ENCODE results near the gene APP.

Gene APP

GRCh38 chr21:26179501-26179900 is 8.9 kb upstream of the APP start:
- Histone ChIP-seq H3K4me1 (ENCODE audit: control insufficient read depth, low read depth, low read length) (peaks cover 9% of the 10 kb centered on the region), H3K9me3 (ENCODE audit: control insufficient read depth, low read depth, low read length) (no peaks in the 10 kb centered on the region), H3K4me3 (ENCODE audit: low read length) (no peak overlapping the region), H3K36me3 (ENCODE audit: control insufficient read depth, low read depth, low read length) (no peaks in the 10 kb centered on the region), H3K27ac (ENCODE audit: low read length) (no peak overlapping the region), H3K9ac (ENCODE audit: low read length) (no peak overlapping the region), H3K27me3 (ENCODE audit: control insufficient read depth, insufficient read depth, low read length) (no peaks in the 10 kb centered on the region)

GRCh38 chr21:26177746-26178426 is 7.3 kb upstream of the APP start:
- no peak overlapping the region for H3K4me3 ChIP-seq (ENCODE audit: low read length)
- H3K9me3 ChIP-seq (ENCODE audit: control insufficient read depth, low read depth, low read length): no peaks in the 10 kb centered on the region
- H3K36me3 ChIP-seq (ENCODE audit: control insufficient read depth, low read depth, low read length): no peaks in the 10 kb centered on the region
- H3K27me3 ChIP-seq (ENCODE audit: control insufficient read depth, insufficient read depth, low read length): no peaks in the 10 kb centered on the region
- H3K4me1 ChIP-seq (ENCODE audit: control insufficient read depth, low read depth, low read length): peaks cover 9% of the 10 kb centered on the region
- H3K27ac ChIP-seq (ENCODE audit: low read length): no peak overlapping the region
- no peak overlapping the region for H3K9ac ChIP-seq (ENCODE audit: low read length)

- Histone ChIP-seq H3K27ac (ENCODE audit: low read length) (no peak overlapping the region), H3K4me3 (ENCODE audit: low read length) (no peak overlapping the region), H3K27me3 (ENCODE audit: control insufficient read depth, insufficient read depth, low read length) (peaks cover under 1% of the 10 kb centered on the region), H3K36me3 (ENCODE audit: control insufficient read depth, low read depth, low read length) (no peaks in the 10 kb centered on the region), H3K9ac (ENCODE audit: low read length) (no peak overlapping the region), H3K9me3 (ENCODE audit: control insufficient read depth, low read depth, low read length) (no peaks in the 10 kb centered on the region), H3K4me1 (ENCODE audit: control insufficient read depth, low read depth, low read length) (peaks cover 9% of the 10 kb centered on the region)
Observed at GRCh38 chr21:26177187-26177586, 6.6 kb upstream of the APP start.

- H3K9ac ChIP-seq (ENCODE audit: low read length): peak overlapping the region; percentile 96
- no peak overlapping the region for H3K27ac ChIP-seq (ENCODE audit: low read length)
- peak overlapping the region; percentile 97 for H3K4me3 ChIP-seq (ENCODE audit: low read length)
- H3K27me3 ChIP-seq (ENCODE audit: control insufficient read depth, insufficient read depth, low read length): peaks cover 12% of the 10 kb centered on the region
- H3K9me3 ChIP-seq (ENCODE audit: control insufficient read depth, low read depth, low read length): no peaks in the 10 kb centered on the region
- H3K4me1 ChIP-seq (ENCODE audit: control insufficient read depth, low read depth, low read length): peaks cover 35% of the 10 kb centered on the region
- no peaks in the 10 kb centered on the region for H3K36me3 ChIP-seq (ENCODE audit: control insufficient read depth, low read depth, low read length)
Observed at GRCh38 chr21:26171258-26172100, 909 bp upstream of the APP start.

GRCh38 chr21:26169611-26170470 is 729 bp downstream of the APP start:
- Histone ChIP-seq H3K27ac (ENCODE audit: low read length) (peak overlapping the region; percentile 78), H3K9ac (ENCODE audit: low read length) (peak overlapping the region; percentile 96), H3K4me3 (ENCODE audit: low read length) (peak overlapping the region; percentile 97), H3K27me3 (ENCODE audit: control insufficient read depth, insufficient read depth, low read length) (peaks cover 12% of the 10 kb centered on the region), H3K36me3 (ENCODE audit: control insufficient read depth, low read depth, low read length) (no peaks in the 10 kb centered on the region), H3K9me3 (ENCODE audit: control insufficient read depth, low read depth, low read length) (no peaks in the 10 kb centered on the region), H3K4me1 (ENCODE audit: control insufficient read depth, low read depth, low read length) (peaks cover 50% of the 10 kb centered on the region)

- H3K27me3 ChIP-seq (ENCODE audit: control insufficient read depth, insufficient read depth, low read length): peaks cover 12% of the 10 kb centered on the region
- H3K9me3 ChIP-seq (ENCODE audit: control insufficient read depth, low read depth, low read length): no peaks in the 10 kb centered on the region
- H3K4me3 ChIP-seq (ENCODE audit: low read length): peak overlapping the region; percentile 97
- H3K9ac ChIP-seq (ENCODE audit: low read length): peak overlapping the region; percentile 96
- peak overlapping the region; percentile 78 for H3K27ac ChIP-seq (ENCODE audit: low read length)
- H3K36me3 ChIP-seq (ENCODE audit: control insufficient read depth, low read depth, low read length): no peaks in the 10 kb centered on the region
- H3K4me1 ChIP-seq (ENCODE audit: control insufficient read depth, low read depth, low read length): peaks cover 53% of the 10 kb centered on the region
Observed at GRCh38 chr21:26169061-26169610, 1.4 kb downstream of the APP start.

DNA sequence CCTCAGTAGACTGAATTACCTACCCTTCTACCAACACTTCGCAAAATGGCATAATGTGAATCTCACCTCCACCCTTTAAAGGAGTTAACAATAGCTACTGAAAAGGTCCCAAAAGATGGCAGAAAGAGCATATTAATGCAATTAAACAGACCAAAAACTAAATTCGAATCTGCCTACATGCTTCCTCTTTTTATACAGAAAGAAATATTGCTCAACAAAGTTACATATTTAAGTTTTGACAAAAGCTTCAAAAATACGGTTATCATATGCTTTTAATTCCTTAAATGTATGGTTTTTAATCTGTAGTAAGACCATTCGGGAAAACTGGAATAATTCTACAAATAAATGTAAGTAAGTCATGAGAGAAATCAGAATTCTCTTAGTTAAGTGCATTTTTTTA is 2.2 kb downstream of the APP start:
- peaks cover 12% of the 10 kb centered on the region for H3K27me3 ChIP-seq (ENCODE audit: control insufficient read depth, insufficient read depth, low read length)
- H3K9me3 ChIP-seq (ENCODE audit: control insufficient read depth, low read depth, low read length): no peaks in the 10 kb centered on the region
- peak overlapping the region; percentile 96 for H3K9ac ChIP-seq (ENCODE audit: low read length)
- H3K36me3 ChIP-seq (ENCODE audit: control insufficient read depth, low read depth, low read length): no peaks in the 10 kb centered on the region
- H3K4me3 ChIP-seq (ENCODE audit: low read length): peak overlapping the region; percentile 97
- peaks cover 55% of the 10 kb centered on the region for H3K4me1 ChIP-seq (ENCODE audit: control insufficient read depth, low read depth, low read length)
- no peak overlapping the region for H3K27ac ChIP-seq (ENCODE audit: low read length)

DNA sequence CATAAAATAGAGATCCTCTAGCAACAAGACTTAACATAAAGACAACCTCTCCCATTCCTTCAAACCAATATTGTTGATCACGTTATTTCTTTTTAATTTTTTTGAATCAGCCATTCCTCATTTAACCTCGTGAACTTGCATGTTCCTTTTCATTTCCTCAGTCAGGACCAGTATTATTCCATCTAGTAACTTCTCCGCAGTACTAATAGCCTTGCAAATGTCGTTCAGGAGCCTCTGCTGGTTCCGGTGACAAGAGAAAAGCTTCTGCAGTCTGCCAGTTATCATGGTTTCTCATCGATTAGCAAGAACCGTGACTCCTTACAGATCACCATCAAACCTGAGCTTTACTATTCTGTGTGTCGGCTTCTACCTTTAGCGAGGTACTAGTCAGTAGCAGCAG is 3.0 kb downstream of the APP start:
- no peak overlapping the region for H3K27ac ChIP-seq (ENCODE audit: low read length)
- peaks cover 12% of the 10 kb centered on the region for H3K27me3 ChIP-seq (ENCODE audit: control insufficient read depth, insufficient read depth, low read length)
- no peaks in the 10 kb centered on the region for H3K9me3 ChIP-seq (ENCODE audit: control insufficient read depth, low read depth, low read length)
- peaks cover 58% of the 10 kb centered on the region for H3K4me1 ChIP-seq (ENCODE audit: control insufficient read depth, low read depth, low read length)
- no peaks in the 10 kb centered on the region for H3K36me3 ChIP-seq (ENCODE audit: control insufficient read depth, low read depth, low read length)
- H3K4me3 ChIP-seq (ENCODE audit: low read length): peak overlapping the region; percentile 97
- no peak overlapping the region for H3K9ac ChIP-seq (ENCODE audit: low read length)

DNA sequence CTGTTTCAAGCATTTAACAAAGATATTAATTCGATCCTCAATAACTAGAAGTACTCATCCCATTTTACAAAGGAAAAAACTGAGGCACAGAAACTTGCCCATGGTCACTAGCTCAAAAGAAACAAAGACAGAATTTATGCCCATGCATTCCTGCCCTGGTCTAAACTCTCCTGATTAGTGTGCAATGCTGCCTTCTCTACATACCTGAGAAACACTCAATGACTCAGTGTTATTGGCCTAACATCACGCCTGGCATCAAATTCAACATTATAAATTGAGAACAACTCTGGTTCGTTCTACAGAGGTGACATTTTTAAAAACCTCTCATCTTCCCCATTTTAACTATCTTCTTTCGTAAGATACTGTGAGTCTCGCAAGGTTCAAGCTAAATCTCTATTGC is 5.2 kb downstream of the APP start:
- H3K36me3 ChIP-seq (ENCODE audit: control insufficient read depth, low read depth, low read length): no peaks in the 10 kb centered on the region
- no peaks in the 10 kb centered on the region for H3K9me3 ChIP-seq (ENCODE audit: control insufficient read depth, low read depth, low read length)
- peaks cover 49% of the 10 kb centered on the region for H3K4me1 ChIP-seq (ENCODE audit: control insufficient read depth, low read depth, low read length)
- no peak overlapping the region for H3K9ac ChIP-seq (ENCODE audit: low read length)
- no peak overlapping the region for H3K4me3 ChIP-seq (ENCODE audit: low read length)
- H3K27me3 ChIP-seq (ENCODE audit: control insufficient read depth, insufficient read depth, low read length): no peaks in the 10 kb centered on the region
- no peak overlapping the region for H3K27ac ChIP-seq (ENCODE audit: low read length)

DNA sequence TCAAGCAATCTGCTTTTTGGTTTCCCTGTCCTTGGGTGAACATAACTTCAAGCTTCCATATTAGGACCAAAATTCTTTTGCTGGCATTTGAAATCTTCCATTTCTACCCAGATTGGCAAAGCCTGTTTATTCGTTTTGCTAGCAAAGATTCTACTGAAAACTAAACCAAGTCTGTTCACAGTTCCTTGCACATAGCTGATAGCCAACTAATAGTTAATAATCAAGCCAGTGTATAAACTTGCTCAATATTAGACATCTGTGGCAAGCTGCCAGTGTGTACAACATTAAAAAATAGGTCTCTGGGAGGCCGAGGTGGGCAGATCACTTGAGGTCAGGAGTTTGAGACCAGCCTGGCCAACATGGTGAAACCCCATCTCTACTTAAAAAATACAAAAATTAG is 6.3 kb downstream of the APP start:
- no peaks in the 10 kb centered on the region for H3K9me3 ChIP-seq (ENCODE audit: control insufficient read depth, low read depth, low read length)
- no peaks in the 10 kb centered on the region for H3K36me3 ChIP-seq (ENCODE audit: control insufficient read depth, low read depth, low read length)
- no peak overlapping the region for H3K9ac ChIP-seq (ENCODE audit: low read length)
- H3K4me1 ChIP-seq (ENCODE audit: control insufficient read depth, low read depth, low read length): peaks cover 59% of the 10 kb centered on the region
- H3K4me3 ChIP-seq (ENCODE audit: low read length): no peak overlapping the region
- no peak overlapping the region for H3K27ac ChIP-seq (ENCODE audit: low read length)
- no peaks in the 10 kb centered on the region for H3K27me3 ChIP-seq (ENCODE audit: control insufficient read depth, insufficient read depth, low read length)

DNA sequence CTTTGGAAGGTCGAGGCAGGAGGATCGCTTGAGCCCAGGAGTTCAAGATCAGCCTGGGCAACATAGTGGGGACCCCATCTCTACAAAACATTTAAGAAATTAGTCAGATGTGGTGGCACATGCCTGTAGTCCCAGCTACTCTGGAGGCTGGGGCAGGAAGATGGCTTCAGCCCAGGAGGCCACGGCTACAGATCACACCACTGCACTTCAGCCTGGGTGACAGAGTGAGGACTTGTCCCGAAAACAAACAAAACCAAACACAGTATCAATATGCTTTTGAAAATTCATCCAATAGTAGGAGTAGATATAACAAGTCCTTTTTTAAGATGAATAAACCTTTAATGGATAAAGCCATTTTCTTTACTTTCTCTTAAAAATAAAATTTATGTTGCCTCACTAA is 8.5 kb downstream of the APP start:
- Histone ChIP-seq H3K27me3 (ENCODE audit: control insufficient read depth, insufficient read depth, low read length) (no peaks in the 10 kb centered on the region), H3K9ac (ENCODE audit: low read length) (no peak overlapping the region), H3K4me1 (ENCODE audit: control insufficient read depth, low read depth, low read length) (peaks cover 55% of the 10 kb centered on the region), H3K27ac (ENCODE audit: low read length) (no peak overlapping the region), H3K4me3 (ENCODE audit: low read length) (no peak overlapping the region), H3K9me3 (ENCODE audit: control insufficient read depth, low read depth, low read length) (no peaks in the 10 kb centered on the region), H3K36me3 (ENCODE audit: control insufficient read depth, low read depth, low read length) (peaks cover 4% of the 10 kb centered on the region)

Data from iPS-18a (cell line).